HG03064 (cell line): ENCODE results near the gene KRT33B.
"Not testable (repeated sequence)": the region's sequence is repeated elsewhere in the genome, so short reads cannot be mapped to it uniquely, and the experiment has no call there.

ENCODE experiments used
- ATAC-seq: cut with Tn5 transposase; IDR thresholded peaks from one replicate; pipeline ENCODE4 v1.9.1; 2021; ENCODE audit warnings: low read depth; ENCODE audit not compliant: unreplicated experiment

KRT33B gene

DNA sequence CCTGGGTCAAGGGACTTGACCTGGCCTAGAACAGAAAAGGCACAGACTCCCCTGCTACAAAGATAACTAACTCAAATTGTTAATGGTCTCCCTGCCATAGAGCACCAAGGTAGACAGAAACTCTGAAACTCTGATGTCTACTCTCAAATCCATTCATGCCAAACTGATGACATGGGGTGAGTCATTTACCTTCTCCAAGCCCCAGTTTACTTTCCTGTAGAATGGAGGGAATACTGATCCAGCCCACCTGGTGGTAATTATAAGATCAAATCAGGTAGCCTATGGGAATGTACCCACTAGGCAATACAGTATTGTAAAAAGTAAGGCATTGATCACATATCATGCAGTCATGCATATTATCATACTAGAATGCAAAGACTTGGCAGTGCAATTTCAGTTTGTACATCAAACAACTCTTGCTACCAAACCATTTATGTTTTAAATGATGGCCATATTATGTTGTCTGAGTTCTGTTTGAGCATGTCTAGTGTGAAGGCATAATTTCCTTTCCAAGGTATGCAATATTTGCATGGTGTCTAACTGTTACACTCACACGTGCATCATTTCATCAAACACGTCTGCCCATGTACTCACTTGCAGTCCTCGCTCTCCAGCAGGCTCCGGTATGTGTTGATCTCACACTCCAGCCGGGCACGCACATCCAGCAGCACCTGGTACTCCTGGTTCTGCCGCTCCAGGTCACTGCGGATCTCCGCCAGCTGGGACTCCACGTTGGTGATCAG, 24.8 kb upstream of the KRT33B start:
- ATAC-seq: no peak

DNA sequence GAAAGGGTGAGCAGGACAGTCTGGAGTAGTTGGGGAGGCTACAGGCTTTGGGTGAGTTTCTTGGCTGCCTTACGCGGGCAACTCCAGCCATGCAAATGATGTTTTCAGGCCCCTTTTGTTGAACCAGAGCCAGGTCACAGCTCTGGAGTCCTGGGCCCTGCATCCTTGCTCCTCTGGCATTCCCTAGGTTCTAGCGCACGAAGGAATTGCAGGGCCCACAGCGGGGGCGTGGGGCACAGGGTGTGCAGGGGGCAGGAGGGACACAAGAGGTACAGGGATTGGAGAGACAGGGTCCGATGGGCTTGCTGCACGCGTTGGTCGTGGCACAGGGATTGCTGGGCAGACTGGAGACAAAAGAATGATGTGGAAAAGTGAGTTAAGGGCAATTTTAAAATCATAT, 24.2 kb upstream of the KRT33B start:
- ATAC-seq: no peak

DNA sequence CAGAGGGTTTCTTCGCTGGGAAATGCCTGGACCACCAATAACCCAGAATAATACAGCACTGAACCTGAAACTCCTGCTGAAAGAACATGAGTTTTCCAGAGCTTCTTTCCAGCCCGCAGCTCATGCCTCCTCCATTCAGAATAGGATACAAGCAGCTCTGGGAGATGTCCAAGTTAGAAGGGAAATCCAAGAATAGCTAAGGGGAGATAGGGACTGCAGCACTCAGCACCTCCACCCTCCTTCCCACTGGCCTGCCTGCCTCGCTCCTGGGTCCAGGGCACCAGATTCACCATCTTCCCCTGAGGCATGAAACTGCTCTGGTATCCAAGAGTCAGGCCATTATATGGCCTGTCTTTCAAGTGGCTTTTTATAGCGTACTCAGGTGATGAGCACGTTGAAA, 23.7 kb upstream of the KRT33B start:
- no peak for ATAC-seq

DNA sequence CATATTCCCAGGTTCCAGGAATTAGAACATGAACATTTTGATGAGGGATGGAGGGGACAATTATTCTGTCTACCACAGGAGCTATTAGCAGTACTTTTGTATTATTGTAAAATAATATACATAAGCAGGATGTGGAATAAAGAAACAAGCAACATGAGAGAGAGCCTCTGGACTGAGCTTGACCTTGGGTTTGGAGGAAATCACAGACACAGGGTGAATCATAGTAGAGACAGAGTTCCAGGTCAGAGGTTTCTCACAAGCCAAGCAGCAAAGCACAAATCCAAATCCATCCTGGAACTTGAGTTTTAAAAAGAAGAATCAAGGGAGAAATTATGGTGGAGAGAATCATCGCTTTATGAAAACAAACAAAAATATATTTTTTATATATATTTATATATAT, 22.7 kb upstream of the KRT33B start:
- ATAC-seq: no peak

DNA sequence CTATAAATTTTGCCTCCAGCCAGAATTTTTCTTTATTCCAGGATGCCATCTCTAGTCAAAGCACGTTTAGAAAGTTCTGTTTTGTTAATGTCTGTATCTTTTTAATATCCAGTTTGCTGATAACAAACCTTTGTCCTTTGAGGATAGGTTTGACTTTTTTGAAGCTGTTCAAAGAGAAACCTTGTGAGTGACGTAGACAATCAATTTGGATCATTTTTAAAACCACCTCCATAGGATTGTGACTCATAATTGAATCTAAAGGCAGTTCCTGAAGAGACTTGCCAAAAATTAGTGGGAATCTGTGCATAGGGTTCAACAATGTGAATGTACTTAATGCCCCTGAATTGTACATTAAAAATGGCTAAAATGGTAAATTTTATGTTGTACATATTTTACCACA, 21.9 kb upstream of the KRT33B start:
- no peak for ATAC-seq

DNA sequence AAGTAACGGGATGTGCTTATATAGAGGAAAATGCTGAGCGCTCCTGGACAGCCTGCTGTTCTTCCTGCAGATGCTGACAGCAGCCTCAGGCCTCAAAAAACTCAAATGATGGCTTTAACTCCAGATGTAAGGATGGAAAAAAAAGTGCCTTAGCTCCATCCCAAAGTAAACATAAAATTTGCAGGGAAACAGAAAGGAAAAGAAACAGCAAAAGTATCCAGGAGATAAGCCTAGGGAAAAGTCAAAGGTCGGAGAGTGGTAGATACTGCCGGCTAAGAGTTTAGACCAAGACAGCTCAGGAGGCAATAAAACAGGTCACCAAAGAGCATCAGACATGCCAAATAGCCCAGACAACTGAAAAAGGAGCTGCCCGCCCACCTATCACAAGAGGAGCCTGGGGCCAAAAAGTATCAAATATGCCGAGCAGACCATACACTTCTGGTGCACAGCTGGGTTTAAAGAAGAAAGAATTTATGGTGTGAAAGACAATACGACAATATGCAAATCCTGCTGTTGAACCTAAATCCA, 20.9 kb upstream of the KRT33B start:
- ATAC-seq: no peak

DNA sequence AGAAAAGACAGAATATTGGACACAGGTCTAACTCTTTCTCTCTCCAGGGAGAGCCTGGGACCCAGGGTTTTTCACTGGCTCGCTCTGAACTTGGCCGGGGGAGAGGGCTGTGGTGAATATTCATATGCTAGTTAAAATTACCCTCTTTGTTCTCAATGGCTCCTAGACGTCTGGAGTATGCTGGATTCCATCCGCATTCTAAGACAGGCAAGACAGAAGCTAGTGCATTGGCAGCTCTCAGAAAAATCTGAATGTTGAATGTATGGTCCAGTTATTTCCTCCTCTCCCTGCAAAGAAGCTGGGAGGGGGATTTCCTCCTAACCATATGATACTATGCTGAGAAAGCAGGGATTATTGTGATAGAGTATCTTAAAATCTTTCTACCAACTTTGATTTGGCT, 18.1 kb upstream of the KRT33B start:
- no peak for ATAC-seq

DNA sequence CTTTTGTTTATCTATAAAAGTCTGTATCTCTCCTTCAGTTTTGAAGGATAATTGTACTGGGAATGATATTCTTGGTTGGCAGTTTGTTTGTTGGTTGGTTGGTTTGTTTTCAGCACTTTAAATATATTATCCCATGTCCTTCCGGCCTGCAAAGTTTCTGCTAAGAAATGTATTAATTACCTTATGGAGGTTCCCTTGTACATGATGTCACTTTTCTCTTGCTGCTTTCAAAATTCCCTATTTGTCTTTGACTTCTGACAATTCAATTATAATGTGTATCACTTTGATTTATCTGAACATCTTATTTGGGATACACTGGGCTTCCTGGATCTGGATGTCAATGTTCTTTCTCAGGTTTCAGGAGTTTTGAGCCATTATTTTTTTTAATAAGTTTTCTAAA, 16.6 kb upstream of the KRT33B start:
- ATAC-seq: no peak

DNA sequence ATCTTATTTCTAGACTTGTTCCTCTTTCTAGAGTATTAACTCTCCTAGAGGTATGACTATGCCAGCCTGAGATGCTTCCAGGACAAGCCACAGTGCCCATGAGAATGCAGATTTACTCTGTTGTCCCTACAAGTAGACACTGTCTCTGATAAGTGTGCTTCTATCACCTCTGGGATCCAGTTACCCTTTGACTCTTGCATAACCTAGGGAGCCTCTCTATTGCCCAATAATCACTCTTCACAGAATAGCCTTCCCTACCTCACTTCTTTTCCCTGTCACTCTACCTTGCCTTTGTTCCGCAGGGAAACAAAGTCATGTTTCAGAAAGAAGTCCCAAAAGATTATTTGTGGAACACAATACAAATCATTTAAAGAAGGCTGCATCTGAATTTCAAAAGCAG, 14.1 kb upstream of the KRT33B start:
- ATAC-seq: no peak

DNA sequence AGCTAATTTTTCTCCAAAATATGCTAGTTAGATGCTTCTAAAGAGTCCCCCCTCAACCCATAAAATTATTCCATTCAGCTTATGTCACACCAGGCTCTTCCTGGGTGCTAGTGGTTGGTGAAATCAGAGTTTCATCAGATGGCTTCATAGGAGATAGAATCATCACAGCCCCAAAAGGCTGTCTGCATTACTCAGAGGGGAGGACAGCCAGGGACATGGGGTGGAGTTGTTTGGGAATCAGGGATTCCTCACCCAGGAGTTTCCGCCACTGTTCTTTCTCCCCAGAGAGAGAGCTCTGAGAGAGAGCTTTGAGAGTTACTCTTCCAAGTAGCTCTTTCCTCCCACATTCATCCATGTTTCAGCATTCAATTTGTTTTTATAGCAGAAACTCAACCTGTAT, 12.8 kb upstream of the KRT33B start:
- ATAC-seq: no peak

DNA sequence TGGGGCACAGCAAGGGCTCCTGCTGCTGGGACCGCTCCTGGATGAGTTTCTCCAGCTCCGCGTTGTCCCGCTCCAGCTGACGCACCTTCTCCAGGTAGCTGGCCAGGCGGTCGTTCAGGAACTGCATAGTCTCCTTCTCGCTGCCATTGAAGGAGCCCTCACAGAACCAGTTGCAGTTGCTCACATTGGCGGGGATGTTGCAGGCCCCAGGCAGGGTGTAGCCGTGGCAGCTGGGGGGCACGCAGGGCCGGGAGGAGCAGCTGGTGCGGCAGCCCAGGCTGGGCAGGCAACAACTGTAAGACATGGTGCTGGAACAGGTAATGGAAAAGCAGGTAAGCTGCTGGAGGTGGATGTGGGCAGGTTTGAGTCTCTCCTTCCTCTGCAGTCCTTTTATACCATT, 12.3 kb upstream of the KRT33B start, which contains the start of gene KRT34:
Gene KRT34, minus strand, starts transcription at position 364 of the 400 bp plus-strand sequence. Its CDS starts 60 bp downstream, at position 304.
- ATAC-seq: not testable (repeated sequence)

DNA sequence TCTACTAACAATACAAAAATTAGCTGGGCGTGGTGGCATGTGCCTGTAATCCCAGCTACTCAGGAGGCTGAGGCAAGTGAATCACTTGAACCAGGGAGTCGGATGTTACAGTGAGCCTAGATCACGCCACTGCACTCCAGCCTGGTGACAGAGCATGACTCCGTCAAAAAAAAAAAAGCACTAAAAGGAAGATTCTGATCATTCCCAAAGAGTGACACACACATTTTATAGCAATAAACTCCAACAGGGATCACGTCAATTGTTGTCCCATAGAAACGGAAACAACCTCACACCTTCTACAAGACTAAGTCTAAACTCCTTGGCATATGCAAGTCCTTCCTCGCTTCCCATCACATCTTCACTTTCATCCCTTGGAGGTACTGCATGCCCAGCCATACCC, 10.5 kb upstream of the KRT33B start:
- not testable (repeated sequence) for ATAC-seq

DNA sequence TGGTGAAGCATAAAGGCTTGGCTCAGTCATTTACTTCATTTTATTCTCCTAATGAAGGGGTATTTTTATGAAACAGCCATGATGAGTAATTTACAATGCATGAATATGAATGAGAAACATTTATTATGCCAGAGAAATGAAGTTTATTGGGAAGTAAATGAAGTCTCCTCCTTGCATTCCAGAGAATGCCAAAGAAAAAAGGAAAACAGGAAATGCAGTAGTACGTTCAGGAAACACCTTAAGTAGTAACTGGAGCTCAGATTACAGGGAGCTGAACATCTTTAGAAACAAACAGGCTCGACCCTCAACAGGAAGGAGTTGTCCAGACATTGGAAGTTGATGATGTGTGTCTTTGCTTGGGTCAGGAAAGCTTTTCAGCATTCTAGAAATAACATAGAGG, 7.9 kb upstream of the KRT33B start:
- no peak for ATAC-seq

DNA sequence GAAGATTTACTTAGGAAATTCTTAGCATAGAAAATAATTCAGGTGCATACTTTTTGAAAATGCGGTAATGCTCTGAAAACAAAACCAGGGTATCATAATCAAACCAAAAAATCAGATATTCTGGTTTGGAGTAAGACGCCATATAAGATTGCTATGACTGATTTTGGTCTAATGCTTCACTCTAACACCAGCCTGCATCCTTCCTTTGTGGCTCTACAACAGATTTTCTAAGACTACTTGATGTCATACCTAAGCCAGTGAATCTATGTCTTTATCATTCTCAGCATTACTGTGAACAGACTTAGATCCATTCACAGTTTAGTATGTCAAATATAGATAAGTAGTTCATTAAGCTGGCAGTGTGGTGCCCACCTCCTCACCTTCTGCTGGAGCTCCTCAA, 590 bp downstream of the KRT33B start:
- ATAC-seq: no peak

DNA sequence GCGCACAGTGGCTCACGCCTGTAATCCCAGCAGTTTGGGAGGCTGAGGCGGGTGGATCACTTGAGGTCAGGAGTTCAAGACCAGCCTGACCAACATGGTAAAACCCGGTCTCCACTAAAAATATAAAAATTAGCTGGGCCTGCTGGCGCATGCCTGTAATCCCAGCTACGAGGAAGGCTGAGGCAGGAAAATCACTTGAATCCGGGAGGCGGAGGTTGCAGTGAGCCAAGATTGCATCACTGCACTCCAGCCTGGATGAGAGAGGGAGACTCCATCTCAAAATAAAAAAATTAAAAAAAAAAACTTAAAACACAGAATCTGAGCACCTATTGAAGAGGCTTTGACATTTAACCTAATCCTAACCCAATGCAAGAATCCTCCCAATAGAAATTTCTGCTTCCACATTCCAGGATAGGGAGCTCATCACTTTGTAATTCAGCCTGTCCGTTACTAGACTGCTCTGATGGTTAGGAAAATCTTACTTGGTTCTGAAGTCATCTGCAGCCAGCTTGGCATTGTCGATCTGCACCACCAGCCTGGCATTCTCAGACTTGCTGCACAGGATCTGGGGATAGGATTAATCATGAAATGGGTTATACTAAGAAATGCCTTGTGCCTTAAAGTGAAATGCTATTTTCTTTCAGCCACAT, 2.1 kb downstream of the KRT33B start:
- ATAC-seq: no peak

DNA sequence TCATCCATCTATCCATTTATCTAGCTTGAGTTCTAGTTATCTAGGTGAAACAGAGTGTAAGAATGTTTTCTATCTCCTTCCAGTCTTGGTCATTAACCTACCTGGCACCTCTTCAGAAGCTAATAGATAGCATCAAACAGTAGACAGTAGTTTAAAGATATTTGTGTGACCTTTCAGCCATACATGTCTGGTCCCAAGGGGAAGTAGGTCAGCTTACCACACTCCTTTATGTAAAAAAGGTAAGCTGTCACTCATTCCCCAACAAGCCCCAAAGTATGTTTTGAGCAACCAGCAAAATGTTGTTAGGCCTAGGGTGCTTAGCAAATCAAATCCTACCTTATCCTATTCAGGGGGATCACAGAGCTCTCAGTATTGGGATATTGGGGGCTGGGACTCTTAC, 3.5 kb downstream of the KRT33B start:
- no peak for ATAC-seq

DNA sequence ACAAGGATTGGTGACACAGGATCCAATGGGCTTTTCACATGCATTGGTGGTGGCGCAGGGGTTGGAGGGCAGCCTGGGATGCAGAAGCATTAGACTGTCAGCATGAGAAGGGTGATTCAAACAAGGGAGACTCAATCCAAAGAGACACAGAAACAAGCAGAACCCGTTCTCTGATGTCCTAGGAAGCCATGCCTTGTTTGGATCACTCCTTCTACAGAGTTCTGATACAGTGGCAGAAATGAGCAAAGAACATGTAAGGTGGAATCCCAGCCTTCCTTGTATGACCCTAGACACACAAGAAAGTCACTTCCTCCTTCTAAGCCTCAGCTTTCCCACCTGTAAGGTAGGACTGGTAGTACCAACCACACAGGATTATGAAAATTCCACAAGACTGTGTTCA, 5.7 kb downstream of the KRT33B start:
- no peak for ATAC-seq

DNA sequence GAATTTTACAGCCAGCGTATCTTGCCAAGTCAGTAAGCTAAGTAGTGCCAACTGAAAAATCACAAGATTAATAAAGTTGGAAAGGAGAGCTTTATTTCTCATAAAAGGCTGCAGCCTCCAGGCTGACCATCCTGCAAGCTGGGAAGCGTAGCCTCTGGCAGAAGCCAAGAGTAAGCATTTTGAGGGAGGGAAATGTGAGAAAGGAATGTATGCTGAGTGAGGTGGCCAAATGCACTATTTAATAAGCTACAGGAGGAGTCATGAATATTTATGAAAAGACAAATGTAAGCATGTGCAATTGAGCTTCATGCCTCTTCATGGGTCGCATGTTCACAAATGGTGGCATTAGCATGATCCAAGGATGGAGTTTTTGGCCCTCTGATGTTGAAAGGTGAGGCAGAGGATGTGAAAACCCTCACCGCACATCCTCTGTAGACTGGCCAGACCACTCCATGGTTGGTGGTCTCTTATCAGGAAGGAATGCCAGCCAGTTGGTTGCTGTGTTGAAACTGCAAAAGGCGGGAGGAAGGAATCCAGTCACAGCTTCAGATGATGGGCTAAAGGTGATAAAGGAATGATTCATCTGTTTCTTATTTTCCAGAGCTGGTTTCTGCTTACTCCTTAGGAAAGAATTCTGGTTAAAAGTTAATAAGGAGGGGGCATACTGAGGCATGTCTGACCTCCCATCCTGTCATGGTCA, 9.2 kb downstream of the KRT33B start:
- no peak for ATAC-seq

DNA sequence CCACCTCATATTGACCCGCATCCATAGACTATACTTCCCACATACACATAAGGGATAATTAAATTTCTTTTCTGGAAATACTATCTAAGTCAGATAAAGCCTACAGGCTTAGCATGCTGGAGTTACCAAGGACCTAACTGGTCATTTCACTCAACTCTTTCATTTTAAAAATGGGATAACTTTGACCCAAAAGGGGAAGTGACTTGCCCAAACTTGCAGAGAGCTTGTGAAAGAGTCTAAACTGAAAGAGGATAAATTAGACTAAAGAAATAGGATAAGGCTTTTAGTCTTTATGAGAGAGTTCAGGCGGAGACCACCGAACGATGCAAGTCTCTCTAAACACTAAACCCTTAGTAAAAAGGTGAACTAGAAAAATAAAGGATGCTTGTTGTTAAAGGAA, 15.1 kb downstream of the KRT33B start:
- ATAC-seq: no peak

DNA sequence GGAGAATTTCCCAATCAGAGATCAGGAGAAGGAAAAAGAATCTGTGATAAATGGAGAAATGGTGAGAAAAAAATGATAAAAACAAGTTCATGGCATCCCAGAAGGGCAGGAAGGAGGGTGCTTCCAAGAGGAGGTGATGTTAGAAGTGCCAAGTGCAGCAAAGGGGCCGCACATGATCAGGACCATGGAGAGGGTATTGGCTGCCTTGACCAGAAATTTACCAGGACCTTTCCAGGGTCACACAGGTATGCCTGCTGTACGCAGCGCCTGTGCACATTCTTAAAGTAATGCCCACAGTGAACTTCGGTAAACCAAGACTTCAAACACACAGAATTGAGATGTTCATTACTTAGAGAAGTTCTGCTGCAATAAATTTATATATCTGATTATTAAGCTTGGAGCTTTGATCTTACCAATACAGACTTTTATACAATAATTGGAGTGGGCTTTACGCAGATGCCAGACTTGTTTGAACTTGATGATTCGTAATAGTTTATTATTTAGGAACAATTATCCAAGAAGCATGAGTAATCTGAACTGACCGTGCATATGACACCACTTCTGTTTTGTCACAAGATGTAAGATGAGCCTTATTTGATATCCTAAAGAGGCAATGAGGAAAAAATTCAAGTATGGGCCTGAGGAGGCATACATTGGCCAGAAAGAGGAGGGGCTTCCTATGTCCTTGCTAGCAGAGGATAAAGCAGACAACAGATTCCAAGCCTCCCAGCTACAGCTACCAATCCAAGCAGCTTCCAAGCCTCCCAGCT, 16.8 kb downstream of the KRT33B start:
- no peak for ATAC-seq

DNA sequence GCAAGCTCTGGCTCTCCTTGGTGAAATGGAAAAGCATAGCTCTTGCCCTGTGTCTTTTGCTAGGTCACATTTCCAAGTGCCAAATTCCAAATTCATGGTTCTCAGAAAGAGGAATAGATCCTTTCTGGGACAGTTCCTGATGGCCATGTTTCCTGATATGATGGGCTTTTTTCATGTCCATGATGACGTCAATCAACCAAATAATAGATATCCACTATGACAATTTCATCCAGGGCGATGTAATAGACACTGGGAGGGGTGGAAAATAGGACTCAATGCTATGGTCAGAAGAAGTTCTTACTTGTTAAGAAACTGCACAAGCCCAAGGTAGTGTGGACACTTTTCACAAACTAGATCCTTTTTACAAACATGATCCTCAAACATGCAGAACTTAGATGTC, 18.4 kb downstream of the KRT33B start:
- no peak for ATAC-seq
